Smooth muscle cell of the brain vasculature (primary cell): ENCODE results near the gene GRIN3A.
"Not testable (repeated sequence)": the region's sequence is repeated elsewhere in the genome, so short reads cannot be mapped to it uniquely, and the experiment has no call there.

Source experiments
- DNase-seq: peaks from one replicate; pipeline ENCODE4 v3.0.0-alpha.2; 2012; ENCODE audit warnings: low read depth, low spot score

Gene GRIN3A

GRCh38 chr9:101632611-101633010, 105.8 kb downstream of the GRIN3A start:
- no peak for DNase-seq

- no peak for DNase-seq
These were observed 106.6 kb downstream of the GRIN3A start for GRCh38 chr9:101631892-101632291.

GRCh38 chr9:101629636-101630035, 108.8 kb downstream of the GRIN3A start:
- DNase-seq = no peak

- no peak for DNase-seq
These were observed 110.3 kb downstream of the GRIN3A start for GRCh38 chr9:101628173-101628572.

- DNase-seq = no peak
These were observed 112.2 kb downstream of the GRIN3A start for GRCh38 chr9:101626295-101626694.

- DNase-seq = no peak
These were observed 112.6 kb downstream of the GRIN3A start for GRCh38 chr9:101625876-101626275.

GRCh38 chr9:101620452-101620851, 118.0 kb downstream of the GRIN3A start:
- no peak for DNase-seq

- no peak for DNase-seq
These were observed 119.7 kb downstream of the GRIN3A start for GRCh38 chr9:101618698-101619097.

- DNase-seq = no peak
These were observed 132.9 kb downstream of the GRIN3A start for GRCh38 chr9:101605547-101605946.

- DNase-seq = no peak
These were observed 134.2 kb downstream of the GRIN3A start for GRCh38 chr9:101604296-101604695.

GRCh38 chr9:101601904-101602765, 136.3 kb downstream of the GRIN3A start:
- peak; percentile 23 for DNase-seq

- DNase-seq = no peak
These were observed 143.7 kb downstream of the GRIN3A start, which contains the start of gene PPP3R2 for GRCh38 chr9:101594796-101595195. Gene PPP3R2 (minus strand): TSS chr9:101594969. CDS start chr9:101594921, 48 bp downstream.

GRCh38 chr9:101593345-101593744, 145.1 kb downstream of the GRIN3A start:
- no peak for DNase-seq

- no peak for DNase-seq
These were observed 145.7 kb downstream of the GRIN3A start for GRCh38 chr9:101592788-101593187.

GRCh38 chr9:101591787-101592446, 146.5 kb downstream of the GRIN3A start:
- DNase-seq = no peak

- DNase-seq = no peak
These were observed 147.5 kb downstream of the GRIN3A start for GRCh38 chr9:101590901-101591300.

GRCh38 chr9:101590074-101590473, 148.4 kb downstream of the GRIN3A start:
- not testable (repeated sequence) for DNase-seq

- DNase-seq = no peak
These were observed 151.0 kb downstream of the GRIN3A start for GRCh38 chr9:101587332-101588043.

- no peak for DNase-seq
These were observed 151.8 kb downstream of the GRIN3A start for GRCh38 chr9:101586651-101587050.

- no peak for DNase-seq
These were observed 152.7 kb downstream of the GRIN3A start for GRCh38 chr9:101585740-101586139.

- DNase-seq = no peak
These were observed 155.9 kb downstream of the GRIN3A start for GRCh38 chr9:101582553-101582952.
